OCI-LY7 (cell line): ENCODE results near the gene GGA2. TPM values are rescaled to one million over a fixed set of nuclear protein-coding genes. Genes with fewer than 3 reads are reported as not detected.
"Not testable (repeated sequence)": the region's sequence is repeated elsewhere in the genome, so short reads cannot be mapped to it uniquely, and the experiment has no call there.

Experiments
- BruUV-seq: library from RNA; stranded (reverse); fragments of 400-500 nt; replicated peaks from 2 replicates; lab custom pipeline; 2021; lab: Mats Ljungman, UMichigan
- CTCF ChIA-PET: fragments of 300-600 bp; sonication (Branson Sonifier 250); formaldehyde crosslinking; loops from one replicate; lab custom pipeline; 2022; ENCODE audit warnings: antibody characterized with exemption; ENCODE audit not compliant: unreplicated experiment; lab: Charles Lee
- POLR2A ChIA-PET: fragments of 300-600 bp; sonication (Branson Sonifier 250); formaldehyde crosslinking; loops from one replicate; lab custom pipeline; 2022; ENCODE audit warnings: antibody characterized with exemption; lab: Charles Lee
- DNase-seq: peaks from one replicate; pipeline ENCODE4 v3.0.0-alpha.2; 2015; ENCODE audit warnings: low spot score
- H2AFZ ChIP-seq: fragments of 200-600 bp; sonication (generic), shearing (Covaris generic); 2 replicates; pipeline ENCODE4 v1.6.1; 2014; ENCODE audit warnings: mild to moderate bottlenecking, antibody characterized with exemption, low read length, moderate library complexity
- H3K27ac ChIP-seq: fragments of 200-600 bp; sonication (generic); 2 replicates; pipeline ENCODE4 v1.5.1; 2014; ENCODE audit warnings: mixed run types, low read depth, mild to moderate bottlenecking, moderate library complexity, low read length, inconsistent platforms; ENCODE audit not compliant: poor library complexity, severe bottlenecking
- H3K36me3 ChIP-seq: fragments of 200-600 bp; sonication (generic); 2 replicates; pipeline ENCODE4 v1.6.1; 2014; ENCODE audit warnings: mild to moderate bottlenecking, antibody characterized with exemption, low read length, moderate library complexity, mixed read lengths; ENCODE audit not compliant: insufficient read depth
- H3K4me1 ChIP-seq: fragments of 200-600 bp; sonication (generic); 2 replicates; pipeline ENCODE4 v1.5.1; 2014; ENCODE audit warnings: mild to moderate bottlenecking, low read length; ENCODE audit not compliant: insufficient read depth, poor library complexity, severe bottlenecking
- H3K4me2 ChIP-seq: fragments of 200-600 bp; sonication (generic); 2 replicates; pipeline ENCODE4 v1.6.1; 2014; ENCODE audit warnings: mild to moderate bottlenecking, low read length
- H3K4me3 ChIP-seq: fragments of 200-600 bp; sonication (generic); 2 replicates; pipeline ENCODE4 v1.5.1; 2014; ENCODE audit warnings: mild to moderate bottlenecking, low read depth, low read length; ENCODE audit not compliant: poor library complexity, severe bottlenecking
- H3K79me2 ChIP-seq: fragments of 200-600 bp; sonication (generic); 2 replicates; pipeline ENCODE4 v1.6.1; 2016; ENCODE audit warnings: low read depth, mild to moderate bottlenecking, low read length, moderate library complexity, mixed read lengths; ENCODE audit not compliant: insufficient read depth
- H3K9me2 ChIP-seq: fragments of 200-600 bp; sonication (generic); 2 replicates; pipeline ENCODE4 v1.6.1; 2016; ENCODE audit warnings: mild to moderate bottlenecking, low read length, mixed read lengths; ENCODE audit not compliant: insufficient read depth
- H3K9me3 ChIP-seq: fragments of 200-600 bp; sonication (generic); 2 replicates; pipeline ENCODE4 v1.6.1; 2014; ENCODE audit warnings: mild to moderate bottlenecking, mixed run types, low read length, mixed read lengths
- H4K20me1 ChIP-seq: fragments of 200-600 bp; sonication (generic); 2 replicates; pipeline ENCODE4 v1.6.1; 2014; ENCODE audit warnings: mild to moderate bottlenecking, antibody characterized with exemption, low read length, moderate library complexity, mixed read lengths; ENCODE audit not compliant: insufficient read depth
- EZH2phosphoT487 ChIP-seq: fragments of 200-600 bp; sonication (generic); IDR thresholded peaks from 2 replicates; pipeline ENCODE4 v1.6.1; 2018; ENCODE audit warnings: low read depth, borderline replicate concordance, mild to moderate bottlenecking, mixed run types, antibody characterized with exemption, low read length, moderate library complexity, mixed read lengths
- intact Hi-C: fragments of 100-400 bp; cut with micrococcal nuclease; formaldehyde crosslinking; loops from one replicate; pipeline ENCODE4 v1.10.0; 2022; ENCODE audit not compliant: unreplicated experiment
- total RNA-seq, 2 experiments: library from RNA; depleted of rRNA in 1 of 2; stranded (reverse); fragments of >200 nt in 1 of 2; shearing (Covaris generic) in 1 of 2; gene quantifications; 2 replicates each; pipeline ENCODE4 v1.2.3, GENCODE V29; 2014 to 2022
- TF ChIP-seq, protein P1 (sequence below): fragments of 200-600 bp; sonication (generic); conservative IDR thresholded peaks from 2 replicates; pipeline ENCODE4 v1.5.1; 2014; ENCODE audit warnings: mild to moderate bottlenecking, antibody characterized with exemption, low read length, moderate library complexity, mixed read lengths

GGA2 gene
- total RNA-seq, 2 experiments from 2014 or later: 213 to 580 TPM

GRCh38 chr16:23552161-23552560 lies 41.9 kb upstream of the GGA2 start:
- DNase-seq: no peak
- H3K4me3 ChIP-seq: no peak overlapping the region
- H3K9me2 ChIP-seq: no peaks in the 10 kb centered on the region
- BruUV-seq: no TSS peak
- TF ChIP-seq, protein P1, sequence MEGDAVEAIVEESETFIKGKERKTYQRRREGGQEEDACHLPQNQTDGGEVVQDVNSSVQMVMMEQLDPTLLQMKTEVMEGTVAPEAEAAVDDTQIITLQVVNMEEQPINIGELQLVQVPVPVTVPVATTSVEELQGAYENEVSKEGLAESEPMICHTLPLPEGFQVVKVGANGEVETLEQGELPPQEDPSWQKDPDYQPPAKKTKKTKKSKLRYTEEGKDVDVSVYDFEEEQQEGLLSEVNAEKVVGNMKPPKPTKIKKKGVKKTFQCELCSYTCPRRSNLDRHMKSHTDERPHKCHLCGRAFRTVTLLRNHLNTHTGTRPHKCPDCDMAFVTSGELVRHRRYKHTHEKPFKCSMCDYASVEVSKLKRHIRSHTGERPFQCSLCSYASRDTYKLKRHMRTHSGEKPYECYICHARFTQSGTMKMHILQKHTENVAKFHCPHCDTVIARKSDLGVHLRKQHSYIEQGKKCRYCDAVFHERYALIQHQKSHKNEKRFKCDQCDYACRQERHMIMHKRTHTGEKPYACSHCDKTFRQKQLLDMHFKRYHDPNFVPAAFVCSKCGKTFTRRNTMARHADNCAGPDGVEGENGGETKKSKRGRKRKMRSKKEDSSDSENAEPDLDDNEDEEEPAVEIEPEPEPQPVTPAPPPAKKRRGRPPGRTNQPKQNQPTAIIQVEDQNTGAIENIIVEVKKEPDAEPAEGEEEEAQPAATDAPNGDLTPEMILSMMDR: no peak
- no peak for TF ChIP-seq EZH2phosphoT487
- H3K4me2 ChIP-seq: no peak overlapping the region
- POLR2A ChIA-PET: interaction anchor here (1.0 kb wide), 1 partner anchor 45 kb away, joined by 3 read pairs; no protein-coding TSS in a partner anchor
- H4K20me1 ChIP-seq: no peaks in the 10 kb centered on the region
- intact Hi-C loops: no loop called here
- H3K79me2 ChIP-seq: peaks cover 39% of the 10 kb centered on the region
- no peaks in the 10 kb centered on the region for H3K9me3 ChIP-seq
- H2AFZ ChIP-seq: no peak overlapping the region
- peaks cover 27% of the 10 kb centered on the region for H3K4me1 ChIP-seq
- H3K36me3 ChIP-seq: peaks cover 71% of the 10 kb centered on the region
- CTCF ChIA-PET: no interaction called here
- H3K27ac ChIP-seq: no peak overlapping the region

DNA sequence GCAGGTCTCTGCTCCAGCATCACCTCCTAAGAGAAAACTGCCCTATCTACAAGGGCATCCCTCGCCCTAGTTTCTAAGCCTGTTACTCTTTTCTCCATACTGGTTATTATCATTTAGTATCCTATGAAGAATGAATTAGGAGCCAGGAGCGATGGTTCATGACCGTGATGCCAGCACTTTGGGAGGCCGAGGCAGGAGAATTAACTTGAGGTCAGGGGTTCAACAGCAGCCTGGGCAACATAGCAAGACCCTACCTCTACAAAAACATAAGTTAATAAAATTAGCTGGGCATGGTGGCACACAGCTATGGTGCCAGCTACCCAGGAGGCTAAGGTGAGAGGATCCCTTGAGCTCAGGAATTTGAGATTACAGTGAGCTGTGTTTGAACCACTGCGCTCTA lies 39.6 kb upstream of the GGA2 start:
- H3K9me3 ChIP-seq: no peaks in the 10 kb centered on the region
- no peak overlapping the region for H3K4me3 ChIP-seq
- no peak overlapping the region for H2AFZ ChIP-seq
- ChIA-PET POLR2A (no interaction called here), CTCF (no interaction called here)
- no peaks in the 10 kb centered on the region for H3K9me2 ChIP-seq
- H3K4me1 ChIP-seq: peaks cover 10% of the 10 kb centered on the region
- H3K79me2 ChIP-seq: peaks cover 19% of the 10 kb centered on the region; the same call in 1 of the 2 replicates
- H3K27ac ChIP-seq: no peak overlapping the region
- H4K20me1 ChIP-seq: no peaks in the 10 kb centered on the region
- TF ChIP-seq, protein P1: no peak
- no peak for TF ChIP-seq EZH2phosphoT487
- no peak for DNase-seq
- intact Hi-C loops: loop anchor here (5.0 kb wide), 1 partner anchor 78 kb away; no protein-coding TSS in a partner anchor
- no TSS peak for BruUV-seq
- peaks cover 94% of the 10 kb centered on the region for H3K36me3 ChIP-seq
- no peak overlapping the region for H3K4me2 ChIP-seq

GRCh38 chr16:23544436-23544835 lies 34.1 kb upstream of the GGA2 start:
- no peak for DNase-seq
- no peak overlapping the region for H3K4me3 ChIP-seq
- intact Hi-C loops: no loop called here
- H3K9me3 ChIP-seq: no peaks in the 10 kb centered on the region
- H3K79me2 ChIP-seq: no peaks in the 10 kb centered on the region
- peaks cover 95% of the 10 kb centered on the region for H3K36me3 ChIP-seq
- TF ChIP-seq EZH2phosphoT487: no peak
- TF ChIP-seq, protein P1: no peak
- no peak overlapping the region for H2AFZ ChIP-seq
- H3K4me2 ChIP-seq: no peak overlapping the region
- no TSS peak for BruUV-seq
- ChIA-PET CTCF (no interaction called here), POLR2A (interaction anchor here (1.0 kb wide), 1 partner anchor 26 kb away, joined by 3 read pairs; no protein-coding TSS in a partner anchor)
- no peaks in the 10 kb centered on the region for H3K4me1 ChIP-seq
- H3K9me2 ChIP-seq: no peaks in the 10 kb centered on the region
- no peaks in the 10 kb centered on the region for H4K20me1 ChIP-seq
- no peak overlapping the region for H3K27ac ChIP-seq

DNA sequence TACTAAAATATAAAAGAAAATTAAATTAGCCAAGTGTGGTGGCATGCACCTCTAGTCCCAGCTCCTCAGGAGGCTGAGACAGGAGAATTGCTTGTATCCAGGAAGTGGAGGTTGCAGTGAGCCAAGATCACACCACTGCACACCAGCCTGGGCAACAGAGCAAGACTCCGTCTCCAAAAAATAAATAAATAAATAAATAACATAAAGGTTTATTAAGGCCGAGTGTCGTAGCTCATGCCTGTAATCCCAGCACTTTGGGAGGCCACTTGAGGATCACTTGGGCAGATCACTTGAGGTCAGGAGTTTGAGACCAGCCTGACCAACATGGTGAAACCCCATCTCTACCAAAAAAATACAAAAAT lies 30.5 kb upstream of the GGA2 start:
- CTCF ChIA-PET, H3K4me1 ChIP-seq, BruUV-seq, H3K9me3 ChIP-seq, H3K79me2 ChIP-seq, H3K9me2 ChIP-seq, H2AFZ ChIP-seq, H3K27ac ChIP-seq, H3K4me2 ChIP-seq, DNase-seq, H4K20me1 ChIP-seq, H3K4me3 ChIP-seq, intact Hi-C loops: not testable (repeated sequence)
- peaks cover 96% of the 10 kb centered on the region for H3K36me3 ChIP-seq
- POLR2A ChIA-PET: interaction anchor here (0.6 kb wide), 2 partner anchors 46 to 99 kb away, joined by 3 read pairs; no protein-coding TSS in a partner anchor
